Ovary (tissue), 9 donors: ENCODE data around the gene PSMA6. TPM values are rescaled to one million over a fixed set of nuclear protein-coding genes. Genes with fewer than 3 reads are reported as not detected.

ENCODE experiments used
- DNase-seq, 5 donors: peaks; one replicate each; pipeline ENCODE4 v3.0.0-alpha.2; 2019 to 2020
- H3K27ac ChIP-seq, 2 donors: fragments of 200-600 bp; one replicate each; pipeline versions ENCODE4 v1.5.1 to v1.8.0; 2019 to 2022
- H3K27me3 ChIP-seq: fragments of 200-600 bp; one replicate; pipeline ENCODE4 v1.8.0; 2022
- H3K36me3 ChIP-seq: fragments of 200-600 bp; sonication (generic); one replicate; pipeline ENCODE4 v1.5.1; 2019
- H3K4me1 ChIP-seq: one replicate; pipeline ENCODE4 v1.8.1; 2013; ENCODE audit warnings: mild to moderate bottlenecking, moderate library complexity; ENCODE audit not compliant: insufficient read depth
- H3K4me3 ChIP-seq: fragments of 200-600 bp; sonication (generic); one replicate; pipeline ENCODE4 v1.5.1; 2017
- H3K9me3 ChIP-seq, 2 donors: fragments of 200-600 bp in 1 of 2; sonication (generic) in 1 of 2; one replicate each; pipeline versions ENCODE4 v1.5.1 to v1.8.1; 2013 to 2019; ENCODE audit warnings: mild to moderate bottlenecking in 1 of 2, moderate library complexity in 1 of 2
- CTCF ChIP-seq, 3 donors: fragments of 450-650 bp in 2 of 3; fragments of 200-600 bp in 1 of 3; IDR thresholded peaks; one replicate each; pipeline versions ENCODE4 v1.5.1 to v1.8.0; 2016 to 2022; ENCODE audit warnings: antibody characterized with exemption in 3 of 3, mild to moderate bottlenecking in 1 of 3
- EP300 ChIP-seq: sonication (generic); formaldehyde crosslinking; IDR thresholded peaks from one replicate; pipeline ENCODE4 v1.6.1; 2017; ENCODE audit warnings: antibody characterized with exemption
- POLR2A ChIP-seq: fragments of 450-650 bp; IDR thresholded peaks from one replicate; pipeline ENCODE4 v1.6.1; 2017; ENCODE audit warnings: antibody characterized with exemption, mild to moderate bottlenecking, moderate library complexity
- WGBS, 3 donors: extraction: QIAGEN DNeasy Blood & Tissue Kit in 1 of 3; methylation state at CpG; one replicate each; pipeline versions ENCODE4 v1.1.5 to v1.1.7; 2013 to 2017; 5-methylcytosine and 5-hydroxymethylcytosine counted together
- intact Hi-C, 4 donors: fragments of 100-400 bp; cut with DNase I; formaldehyde crosslinking; loops; one replicate each; pipeline versions ENCODE4 v1.11.0 to v1.15.1; 2022 to 2023
- polyA plus RNA-seq, 2 donors: library from polyadenylated mRNA; stranded (reverse); fragments of 200-250 nt in 1 of 2; fragments of 350-450 nt in 1 of 2; fragmentation: Illumina TruSeq in 1 of 2; extraction: RNeasy Lipid Tissue Mini Kit (QIAGEN cat#74804) in 1 of 2; gene quantifications; one replicate each; pipeline ENCODE4 v1.2.3, GENCODE V29; 2013 to 2014
- total RNA-seq, 7 donors: library from RNA; depleted of rRNA in 2 of 7; stranded (reverse); fragments of >200 nt in 2 of 7; fragmentation: NEBNext Ultra II Directional in 3 of 7; extraction: Animal tissue kit (Norgen Biotek cat#: 25700) in 3 of 7; gene quantifications; one replicate each; pipeline versions ENCODE4 v1.1.0 to v1.2.4, GENCODE V29; 2016 to 2023
- donor health status: DM: no; HTN: no; CAD: no; lungs with moderate emphysema.
- donor health status: DM: no; HTN: no; CAD: no.
- donor health status: Bipolar disorder and iron deficiency.
- donor health status: DM: yes; HTN: yes; CAD: no.
- donor health status: DM: no; HTN: no; CAD: no.
- donor health status: DM: yes; HTN: yes; CAD: no.

The PSMA6 gene
- total and polyA plus RNA-seq, 9 donors = 85.2 to 157 (median 102) TPM

DNA sequence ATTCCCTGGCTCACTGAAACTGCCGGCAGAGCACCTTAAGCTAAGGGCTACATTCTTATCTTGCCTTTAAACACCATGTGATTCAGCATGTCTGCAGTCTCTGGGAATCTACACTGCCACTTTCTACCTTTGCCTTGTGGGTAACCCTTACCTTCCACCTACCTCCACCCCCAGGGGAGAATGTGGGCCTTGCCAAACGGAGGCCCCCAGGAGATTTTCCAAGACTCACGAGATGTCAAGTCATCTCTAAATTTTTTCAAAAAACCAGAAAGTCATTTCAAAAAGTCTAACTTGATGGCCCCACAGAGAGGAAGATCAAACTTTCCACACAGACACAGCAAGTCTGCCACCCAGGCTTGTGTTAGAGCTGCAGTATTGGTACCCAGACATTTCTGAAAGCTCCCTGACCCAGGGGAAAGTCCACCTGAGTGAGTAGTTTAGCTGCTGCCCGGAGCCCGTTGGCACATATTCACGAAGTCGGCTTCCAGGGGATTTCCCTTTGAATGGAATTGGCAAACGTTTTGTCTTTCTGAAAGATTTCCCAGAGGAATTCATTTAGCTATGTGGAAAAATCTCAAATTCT lies 4.7 kb upstream of the PSMA6 start:
- intact Hi-C loops = loop anchor here in 1 of 4 donors (10.0 kb wide), 1 partner anchor 73 kb away; no protein-coding TSS in a partner anchor
- no peaks in the 10 kb centered on the region for H3K27me3 ChIP-seq
- H3K9me3 ChIP-seq = no peaks in the 10 kb centered on the region
- no peak overlapping the region for H3K27ac ChIP-seq
- TF ChIP-seq EP300 (no peak), POLR2A (no peak), CTCF (IDR thresholded peaks at IDR 0.05) (no peak)
- 50 to 60% (median 52%) methylated on average over 8 of the region's 8 CpGs for WGBS, 3 donors
- no peak overlapping the region for H3K4me3 ChIP-seq
- DNase-seq = no peak
- no peaks in the 10 kb centered on the region for H3K4me1 ChIP-seq
- no peaks in the 10 kb centered on the region for H3K36me3 ChIP-seq

- intact Hi-C loops = loop anchor here in 2 of 4 donors (10.0 kb wide), 2 partner anchors 75 to 115 kb away; partner anchors contain the start of gene NFKBIA (in 1 of the 2)
- TF ChIP-seq EP300 (no peak), POLR2A (no peak), CTCF (IDR thresholded peaks at IDR 0.05) (no peak)
Observed at GRCh38 chr14:35289623-35290022, 2.6 kb upstream of the PSMA6 start.

GRCh38 chr14:35292770-35293561 lies 784 bp downstream of the PSMA6 start:
- H3K9me3 ChIP-seq = no peaks in the 10 kb centered on the region
- peak overlapping the region; percentile 15 to 49 for H3K27ac ChIP-seq
- peak overlapping the region; percentile 84 for H3K4me3 ChIP-seq
- intact Hi-C loops = loop anchor here in 2 of 4 donors (2.0 to 10.0 kb wide), 2 partner anchors 112 kb away; partner anchors contain the start of gene NFKBIA (in 2 of the 2)
- peaks cover 5% of the 10 kb centered on the region for H3K4me1 ChIP-seq
- no peaks in the 10 kb centered on the region for H3K36me3 ChIP-seq
- WGBS, 3 donors = 2 to 7% (median 2%) methylated on average over 14 of the region's 14 CpGs
- H3K27me3 ChIP-seq = no peaks in the 10 kb centered on the region
- no peak for DNase-seq
- no peak for TF ChIP-seq CTCF (IDR thresholded peaks at IDR 0.05)
- no peak for TF ChIP-seq POLR2A
- no peak for TF ChIP-seq EP300

More at GRCh38 chr14:35289623-35290022, 2.6 kb upstream of the PSMA6 start:
- no peak overlapping the region for H3K4me3 ChIP-seq
- H3K9me3 ChIP-seq = no peaks in the 10 kb centered on the region
- no peak for DNase-seq
- peaks cover 5% of the 10 kb centered on the region for H3K4me1 ChIP-seq
- H3K27ac ChIP-seq = no peak overlapping the region
- H3K27me3 ChIP-seq = no peaks in the 10 kb centered on the region
- H3K36me3 ChIP-seq = no peaks in the 10 kb centered on the region
- 84 to 95% (median 92%) methylated on average over 3 of the region's 3 CpGs for WGBS, 3 donors

GRCh38 chr14:35295845-35296161 lies 3.6 kb downstream of the PSMA6 start:
- H3K4me1 ChIP-seq = peaks cover 5% of the 10 kb centered on the region
- no peak for TF ChIP-seq EP300
- no peak for TF ChIP-seq POLR2A
- TF ChIP-seq CTCF (IDR thresholded peaks at IDR 0.05) = no peak
- H3K4me3 ChIP-seq = no peak overlapping the region
- intact Hi-C loops = loop anchor here in 1 of 4 donors (10.0 kb wide), 1 partner anchor 109 kb away; the partner anchor contains the start of gene NFKBIA
- 96% methylated on average over 1 of the region's 1 CpG for WGBS, 3 donors
- no peaks in the 10 kb centered on the region for H3K36me3 ChIP-seq
- H3K9me3 ChIP-seq = no peaks in the 10 kb centered on the region
- DNase-seq = no peak
- no peaks in the 10 kb centered on the region for H3K27me3 ChIP-seq
- no peak overlapping the region for H3K27ac ChIP-seq
